A549 (cell line): ENCODE data around the gene MOB3A. TPM values are rescaled to one million over a fixed set of nuclear protein-coding genes. Genes with fewer than 3 reads are reported as not detected.
"Not testable (repeated sequence)": the region's sequence is repeated elsewhere in the genome, so short reads cannot be mapped to it uniquely, and the experiment has no call there.

Experiments used
- ATAC-seq, 2 experiments: fragments of 200-7000 bp in 1 of 2; fragments of >200 bp in 1 of 2; cut with Nextera tagmentation in 1 of 2; cut with Tn5 transposase in 1 of 2; 3 replicates each; pipeline versions ENCODE4 v1.8.0 to v1.9.1; 2018 to 2020; ENCODE audit warnings: mild to moderate bottlenecking in 1 of 2, moderate library complexity in 1 of 2
- CTCF ChIA-PET: fragments of 300-600 bp; sonication (Branson Sonifier 250); formaldehyde crosslinking; extraction: SDS; loops from one replicate; lab custom pipeline; 2021; ENCODE audit warnings: antibody characterized with exemption, inconsistent platforms; lab: Yijun Ruan, JAX
- POLR2A ChIA-PET: fragments of 350-600 bp; formaldehyde crosslinking; extraction: SDS; loops from one replicate; lab custom pipeline; 2021; ENCODE audit warnings: antibody characterized with exemption, inconsistent platforms; lab: Yijun Ruan, JAX
- DNase-seq, 2 experiments: peaks; one replicate each; pipeline versions ENCODE4 v3.0.0 to v3.0.0-alpha.2; 2011 to 2016; ENCODE audit warnings: low read depth in 1 of 2, low spot score in 1 of 2
- FAIRE-seq: peaks from 2 replicates; lab custom pipeline; 2011; peaks lifted over from hg19 to GRCh38; lab: Jason Lieb, UNC
- H3K27ac ChIP-seq, 2 experiments: fragments of >200 bp; sonication (Bioruptor Twin); formaldehyde crosslinking; 3 replicates each; pipeline ENCODE4 v1.5.1; 2016 to 2017
- H3K4me1 ChIP-seq: fragments of >200 bp; sonication (Bioruptor Twin); formaldehyde crosslinking; 3 replicates; pipeline ENCODE4 v1.6.1; 2016
- H3K4me2 ChIP-seq: fragments of >200 bp; sonication (Bioruptor Twin); formaldehyde crosslinking; 3 replicates; pipeline ENCODE4 v1.6.1; 2016
- H3K4me3 ChIP-seq: fragments of >200 bp; sonication (Bioruptor Twin); formaldehyde crosslinking; 3 replicates; pipeline ENCODE4 v1.5.1; 2016
- H3K9me3 ChIP-seq: fragments of >200 bp; sonication (Bioruptor Twin); formaldehyde crosslinking; 3 replicates; pipeline ENCODE4 v1.6.1; 2016
- CBX2 ChIP-seq: fragments of 200-600 bp; sonication (generic); IDR thresholded peaks from 2 replicates; pipeline ENCODE4 v1.6.1; 2016; ENCODE audit warnings: low read depth, mild to moderate bottlenecking, borderline replicate concordance
- CTCF ChIP-seq: fragments of >200 bp; sonication (Bioruptor Twin); formaldehyde crosslinking; IDR thresholded peaks from 3 replicates; pipeline ENCODE4 v1.5.1; 2016
- EHF ChIP-seq: fragments of 250-450 bp; sonication (Bioruptor Pico); IDR thresholded peaks from 2 replicates; pipeline ENCODE4 v1.5.0; 2020; ENCODE audit warnings: mild to moderate bottlenecking
- FOSB ChIP-seq: fragments of 250-450 bp; sonication (Bioruptor Pico); IDR thresholded peaks from 2 replicates; pipeline ENCODE4 v1.5.0; 2020; ENCODE audit warnings: mild to moderate bottlenecking, moderate library complexity
- FOXS1 ChIP-seq: fragments of 250-450 bp; sonication (Bioruptor Pico); IDR thresholded peaks from 2 replicates; pipeline ENCODE4 v1.5.0; 2020; ENCODE audit warnings: mild to moderate bottlenecking, moderate library complexity
- HOXA7 ChIP-seq: fragments of 250-450 bp; sonication (Bioruptor Pico); IDR thresholded peaks from 2 replicates; pipeline ENCODE4 v1.5.0; 2020; ENCODE audit warnings: mild to moderate bottlenecking, moderate library complexity
- HOXB5 ChIP-seq: fragments of 250-450 bp; sonication (Bioruptor Pico); IDR thresholded peaks from 2 replicates; pipeline ENCODE4 v1.5.0; 2020; ENCODE audit warnings: mild to moderate bottlenecking, moderate library complexity
- JUNB ChIP-seq: fragments of >200 bp; sonication (Bioruptor Twin); formaldehyde crosslinking; IDR thresholded peaks from 2 replicates; pipeline ENCODE4 v1.6.1; 2016
- MAX ChIP-seq: IDR thresholded peaks from 2 replicates; pipeline ENCODE4 v1.6.1; 2012
- MYC ChIP-seq: IDR thresholded peaks from 2 replicates; pipeline ENCODE4 v1.6.1; 2012; ENCODE audit warnings: mild to moderate bottlenecking, inconsistent platforms, low read length, improper control_type of control experiment, borderline replicate concordance
- NFE2L2 ChIP-seq: fragments of 150-350 bp; conservative IDR thresholded peaks from 2 replicates; pipeline ENCODE4 v1.6.1; 2014; ENCODE audit warnings: low read length
- NR3C1 ChIP-seq: fragments of >200 bp; sonication (Bioruptor Twin); formaldehyde crosslinking; IDR thresholded peaks from 3 replicates; pipeline ENCODE4 v1.6.1; 2017
- SMC3 ChIP-seq: fragments of >200 bp; sonication (Bioruptor Twin); formaldehyde crosslinking; IDR thresholded peaks from 3 replicates; pipeline ENCODE4 v1.6.1; 2018; ENCODE audit warnings: inconsistent platforms
- ZFP36 ChIP-seq: fragments of 450-650 bp; IDR thresholded peaks from 2 replicates; pipeline ENCODE4 v1.6.1; 2014; ENCODE audit warnings: borderline replicate concordance; ENCODE audit not compliant: partially characterized antibody
- ZNF302 ChIP-seq: fragments of 250-450 bp; sonication (Bioruptor Pico); IDR thresholded peaks from 2 replicates; pipeline ENCODE4 v1.9.0; 2021; ENCODE audit warnings: inconsistent platforms, mild to moderate bottlenecking, moderate library complexity
- WGBS: methylation state at CpG from one replicate; pipeline ENCODE4 v1.1.6; 2017; ENCODE audit errors: missing lambda C conversion rate; 5-methylcytosine and 5-hydroxymethylcytosine counted together
- polyA plus RNA-seq, 4 experiments: library from polyadenylated mRNA; depleted of rRNA in 3 of 4; stranded (reverse); fragments of >200 nt; fragmentation: RNase III in 1 of 4; extraction: RNeasy Plus Mini Kit Qiagen cat#74134 plus additional on column Dnase treatment in 1 of 4; gene quantifications; 2 replicates in 3 of 4; 3 replicates in 1 of 4; pipeline ENCODE4 v1.2.3, GENCODE V29; 2011 to 2017
- TF ChIP-seq, protein P1 (sequence below): fragments of 200-600 bp; sonication (generic); IDR thresholded peaks from 2 replicates; pipeline ENCODE4 v1.6.1; 2016; ENCODE audit warnings: antibody characterized with exemption, mild to moderate bottlenecking, moderate library complexity
- TF ChIP-seq, protein P2 (sequence below): fragments of 250-450 bp; sonication (Bioruptor Pico); IDR thresholded peaks from 2 replicates; pipeline ENCODE4 v1.5.0; 2021; ENCODE audit warnings: mild to moderate bottlenecking, moderate library complexity, borderline replicate concordance

The MOB3A gene
- polyA plus RNA-seq, 2 of the 4 experiments (the other 2 are of a cell fraction), result 9.1 to 10.9 TPM

GRCh38 chr19:2034253-2034652 is 61.9 kb downstream of the MOB3A start:
- H3K4me3 ChIP-seq, H3K9me3 ChIP-seq, DNase-seq, FAIRE-seq, H3K4me2 ChIP-seq, ATAC-seq: not testable (repeated sequence)
- ChIA-PET POLR2A (interaction anchor here (0.8 kb wide), 1 partner anchor 26 kb away, joined by 6 read pairs; no protein-coding TSS in a partner anchor), CTCF (interaction anchor here (1.2 to 2.7 kb wide), 4 partner anchors 9 to 35 kb away, joined by 4 to 13 read pairs (median 8); partner anchors contain the start of gene MKNK2)
- Histone ChIP-seq H3K27ac (peak overlapping the region in 1 of 2 experiments; percentile 93; a peak in 3 of 6 replicates), H3K4me1 (peaks cover 18% of the 10 kb centered on the region)
- 91% methylated on average over 15 of the region's 15 CpGs for WGBS

DNA sequence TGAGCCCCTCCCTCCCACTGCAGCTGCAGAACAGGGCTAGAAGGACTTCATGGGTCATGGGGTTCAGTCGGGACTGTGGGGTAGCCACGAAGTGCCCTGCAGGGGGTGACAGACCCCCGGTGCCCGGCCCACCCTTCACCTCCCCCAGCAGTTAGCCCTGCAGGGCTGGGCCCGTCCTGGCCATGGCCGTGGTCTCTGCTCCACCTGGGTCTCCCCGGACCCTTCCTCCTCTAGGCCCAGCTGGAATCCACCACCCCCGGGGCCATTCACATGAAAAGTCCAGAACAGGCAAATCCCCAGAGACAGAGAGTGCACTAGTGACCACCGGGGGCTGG is 62.3 kb downstream of the MOB3A start:
- Histone ChIP-seq H3K9me3 (peaks cover 9% of the 10 kb centered on the region), H3K4me3 (no peak overlapping the region), H3K4me1 (peaks cover 19% of the 10 kb centered on the region), H3K4me2 (no peak overlapping the region), H3K27ac (peak overlapping the region; percentile 91 to 93; a peak in 4 of 6 replicates)
- DNase-seq (no peak), ATAC-seq (no peak), FAIRE-seq (no peak)
- 78% methylated on average over 4 of the region's 9 CpGs for WGBS
- CTCF ChIA-PET, result interaction anchor here (1.2 to 2.7 kb wide), 2 partner anchors 18 to 36 kb away, joined by 4 to 11 read pairs; partner anchors contain the start of gene MKNK2
- POLR2A ChIA-PET, result no interaction called here
- TF ChIP-seq, protein P1, sequence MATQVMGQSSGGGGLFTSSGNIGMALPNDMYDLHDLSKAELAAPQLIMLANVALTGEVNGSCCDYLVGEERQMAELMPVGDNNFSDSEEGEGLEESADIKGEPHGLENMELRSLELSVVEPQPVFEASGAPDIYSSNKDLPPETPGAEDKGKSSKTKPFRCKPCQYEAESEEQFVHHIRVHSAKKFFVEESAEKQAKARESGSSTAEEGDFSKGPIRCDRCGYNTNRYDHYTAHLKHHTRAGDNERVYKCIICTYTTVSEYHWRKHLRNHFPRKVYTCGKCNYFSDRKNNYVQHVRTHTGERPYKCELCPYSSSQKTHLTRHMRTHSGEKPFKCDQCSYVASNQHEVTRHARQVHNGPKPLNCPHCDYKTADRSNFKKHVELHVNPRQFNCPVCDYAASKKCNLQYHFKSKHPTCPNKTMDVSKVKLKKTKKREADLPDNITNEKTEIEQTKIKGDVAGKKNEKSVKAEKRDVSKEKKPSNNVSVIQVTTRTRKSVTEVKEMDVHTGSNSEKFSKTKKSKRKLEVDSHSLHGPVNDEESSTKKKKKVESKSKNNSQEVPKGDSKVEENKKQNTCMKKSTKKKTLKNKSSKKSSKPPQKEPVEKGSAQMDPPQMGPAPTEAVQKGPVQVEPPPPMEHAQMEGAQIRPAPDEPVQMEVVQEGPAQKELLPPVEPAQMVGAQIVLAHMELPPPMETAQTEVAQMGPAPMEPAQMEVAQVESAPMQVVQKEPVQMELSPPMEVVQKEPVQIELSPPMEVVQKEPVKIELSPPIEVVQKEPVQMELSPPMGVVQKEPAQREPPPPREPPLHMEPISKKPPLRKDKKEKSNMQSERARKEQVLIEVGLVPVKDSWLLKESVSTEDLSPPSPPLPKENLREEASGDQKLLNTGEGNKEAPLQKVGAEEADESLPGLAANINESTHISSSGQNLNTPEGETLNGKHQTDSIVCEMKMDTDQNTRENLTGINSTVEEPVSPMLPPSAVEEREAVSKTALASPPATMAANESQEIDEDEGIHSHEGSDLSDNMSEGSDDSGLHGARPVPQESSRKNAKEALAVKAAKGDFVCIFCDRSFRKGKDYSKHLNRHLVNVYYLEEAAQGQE, result no peak
- no peak for TF ChIP-seq FOXS1
- TF ChIP-seq, protein P2, sequence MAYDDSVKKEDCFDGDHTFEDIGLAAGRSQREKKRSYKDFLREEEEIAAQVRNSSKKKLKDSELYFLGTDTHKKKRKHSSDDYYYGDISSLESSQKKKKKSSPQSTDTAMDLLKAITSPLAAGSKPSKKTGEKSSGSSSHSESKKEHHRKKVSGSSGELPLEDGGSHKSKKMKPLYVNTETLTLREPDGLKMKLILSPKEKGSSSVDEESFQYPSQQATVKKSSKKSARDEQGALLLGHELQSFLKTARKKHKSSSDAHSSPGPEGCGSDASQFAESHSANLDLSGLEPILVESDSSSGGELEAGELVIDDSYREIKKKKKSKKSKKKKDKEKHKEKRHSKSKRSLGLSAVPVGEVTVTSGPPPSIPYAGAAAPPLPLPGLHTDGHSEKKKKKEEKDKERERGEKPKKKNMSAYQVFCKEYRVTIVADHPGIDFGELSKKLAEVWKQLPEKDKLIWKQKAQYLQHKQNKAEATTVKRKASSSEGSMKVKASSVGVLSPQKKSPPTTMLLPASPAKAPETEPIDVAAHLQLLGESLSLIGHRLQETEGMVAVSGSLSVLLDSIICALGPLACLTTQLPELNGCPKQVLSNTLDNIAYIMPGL, result no peak
- no peak for TF ChIP-seq NR3C1
- no peak for TF ChIP-seq JUNB
- no peak for TF ChIP-seq FOSB (CRISPR knock-in tag)
- no peak for TF ChIP-seq MAX
- no peak for TF ChIP-seq CBX2
- TF ChIP-seq HOXA7 (CRISPR knock-in tag), result no peak
- no peak for TF ChIP-seq EHF (CRISPR knock-in tag)
- TF ChIP-seq HOXB5 (CRISPR knock-in tag), result no peak
- no peak for TF ChIP-seq ZNF302 (CRISPR knock-in tag)
- TF ChIP-seq, all 56 proteins: peak for 0

DNA sequence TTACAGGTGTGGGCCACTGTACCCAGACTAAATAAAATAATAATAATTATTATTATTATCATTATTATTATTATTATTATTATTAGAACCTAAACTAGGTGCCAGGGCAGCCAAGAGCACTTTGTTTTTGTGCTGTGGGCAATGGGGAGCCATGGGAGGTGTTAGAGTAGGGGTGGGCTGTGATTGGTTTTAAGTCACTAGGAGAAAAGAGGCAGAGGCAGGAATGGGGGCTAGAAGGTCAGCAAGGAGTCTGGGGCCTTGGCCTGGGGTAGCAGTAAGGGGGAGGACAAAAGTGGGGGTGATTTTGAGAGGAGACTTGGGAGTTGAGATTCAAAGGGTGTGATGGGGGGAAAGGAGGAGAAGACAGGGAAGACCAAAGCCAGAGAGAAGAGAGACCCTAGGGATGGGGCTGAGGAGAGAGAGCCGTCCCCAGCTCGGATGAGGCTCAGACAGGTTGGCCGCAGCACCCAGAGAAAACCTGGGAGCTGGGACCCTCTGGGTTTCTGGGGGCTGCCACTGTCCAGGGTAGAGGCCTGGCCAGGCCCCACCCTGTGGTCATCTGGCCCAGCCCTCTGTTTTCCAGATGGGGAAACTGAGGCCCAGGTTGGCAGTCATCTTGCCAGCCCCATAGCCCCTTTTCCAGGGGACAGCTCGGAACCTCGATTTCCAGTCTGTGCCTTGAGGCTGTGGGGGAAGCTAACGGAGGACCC is 62.9 kb downstream of the MOB3A start:
- H3K27ac ChIP-seq, result peak overlapping the region; percentile 91 to 93
- H3K9me3 ChIP-seq, result peaks cover 9% of the 10 kb centered on the region
- FAIRE-seq (no peak), DNase-seq (no peak), ATAC-seq (no peak)
- 94% methylated on average over 6 of the region's 6 CpGs for WGBS
- peaks cover 24% of the 10 kb centered on the region for H3K4me1 ChIP-seq
- H3K4me3 ChIP-seq, result peak overlapping the region; percentile 29; the same call in 2 of the 3 replicates
- H3K4me2 ChIP-seq, result peak overlapping the region; percentile 97
- CTCF ChIA-PET, result interaction anchor here (0.8 to 2.7 kb wide), 4 partner anchors 14 to 36 kb away, joined by 3 to 12 read pairs (median 8); partner anchors contain the start of gene MKNK2
- POLR2A ChIA-PET, result interaction anchor here (1.4 to 2.1 kb wide), 3 partner anchors 9 to 27 kb away, joined by 3 to 13 read pairs (median 9); no protein-coding TSS in a partner anchor
- no peak for TF ChIP-seq NFE2L2
- TF ChIP-seq CTCF, result no peak
- TF ChIP-seq ZFP36, result peak; percentile 54
- TF ChIP-seq SMC3, result no peak
- no peak for TF ChIP-seq MYC
